ENCODE data around the gene MYO6. TPM values are rescaled to one million over a fixed set of nuclear protein-coding genes. Genes with fewer than 3 reads are reported as not detected.

Gene MYO6
- total RNA-seq, 1 experiment from 2014 or later: 44.1 TPM

- DNase-seq (ENCODE audit: low read depth, low spot score) (no peak), ATAC-seq (no peak)
- Histone ChIP-seq H3K9me2 (ENCODE audit: insufficient read depth) (no peaks in the 10 kb centered on the region), H2AFZ (ENCODE audit: low read depth, low read length, poor library complexity, severe bottlenecking) (no peak overlapping the region), H3K4me3 (replicated peaks in 1 of 2; ENCODE audit: low read depth in 1 of 2, low read length in 2 of 2) (no peak overlapping the region), H3K27me3 (ENCODE audit: insufficient read depth, low read length) (no peaks in the 10 kb centered on the region), H3K79me2 (ENCODE audit: insufficient read depth, low read length) (no peaks in the 10 kb centered on the region), H3K9me3 (ENCODE audit: control insufficient read depth in 1 of 2, insufficient read depth in 1 of 2, low read depth in 1 of 2, low read length in 2 of 2) (no peaks in the 10 kb centered on the region), H3K4me1 (ENCODE audit: control insufficient read depth in 1 of 2, insufficient read depth in 2 of 2, low read length in 2 of 2) (no peaks in the 10 kb centered on the region; a peak in 1 of 4 replicates), H3K4me2 (ENCODE audit: low read length) (no peak overlapping the region), H4K20me1 (ENCODE audit: insufficient read depth) (no peaks in the 10 kb centered on the region), H3K9ac (ENCODE audit: low read length) (no peak overlapping the region), H3K27ac (ENCODE audit: low read depth, low read length) (no peak overlapping the region), H3K36me3 (ENCODE audit: control insufficient read depth in 1 of 2, insufficient read depth in 2 of 2, low read length in 2 of 2) (peaks cover 3% of the 10 kb centered on the region in 2 experiments; a peak in 2 of 4 replicates)
- ChIA-PET RAD21 (ENCODE audit: low non-redundant PET in 1 of 2, low total read pairs in 2 of 2, uncharacterized antibody in 2 of 2, unreplicated experiment in 2 of 2) (no interaction called here), CTCF (interaction anchor here (0.8 to 9.0 kb wide), 2 partner anchors 13 to 25 kb away, joined by 3 to 58 read pairs; no protein-coding TSS in a partner anchor), POLR2A (no interaction called here)
- intact Hi-C loops (cut with micrococcal nuclease): no loop called here
- no TSS peak for BruUV-seq (replicated peaks)
- TF ChIP-seq ZBTB33 (IDR thresholded peaks at IDR 0.05; ENCODE audit: extremely low read depth, insufficient replicate concordance, low read length) (no peak), JUND (IDR thresholded peaks at IDR 0.05) (no peak), SP1 (IDR thresholded peaks at IDR 0.05; ENCODE audit: low read depth) (no peak), YY1 (IDR thresholded peaks at IDR 0.05; ENCODE audit: extremely low read depth, insufficient replicate concordance, low read depth, low read length) (no peak), CEBPB (IDR thresholded peaks at IDR 0.05; ENCODE audit: low read depth) (no peak), CTCF (IDR thresholded peaks at IDR 0.05 in 2 of 3, conservative IDR thresholded peaks at IDR 0.05 in 1 of 3; ENCODE audit: borderline replicate concordance in 1 of 3, insufficient read depth in 1 of 3, low read depth in 2 of 3, low read length in 2 of 3) (no peak), SIN3A (IDR thresholded peaks at IDR 0.05; ENCODE audit: low read depth) (no peak), SRF (IDR thresholded peaks at IDR 0.05; ENCODE audit: low read depth) (no peak), MAX (IDR thresholded peaks at IDR 0.05) (no peak), FOSL1 (IDR thresholded peaks at IDR 0.05; ENCODE audit: low read depth) (no peak), EZH2 (IDR thresholded peaks at IDR 0.05) (no peak), CBX3 (IDR thresholded peaks at IDR 0.05; ENCODE audit: low read depth) (no peak), TCF7L2 (IDR thresholded peaks at IDR 0.05; ENCODE audit: borderline replicate concordance, extremely low read depth, insufficient read depth, insufficient read length) (no peak), REST (IDR thresholded peaks at IDR 0.05; ENCODE audit: low read depth) (no peak), EZH2phosphoT487 (IDR thresholded peaks at IDR 0.05; ENCODE audit: borderline replicate concordance) (no peak), POLR2A (IDR thresholded peaks at IDR 0.05; ENCODE audit: borderline replicate concordance, extremely low read depth, insufficient read depth, insufficient read length) (no peak), RAD21 (IDR thresholded peaks at IDR 0.05; ENCODE audit: low read depth) (no peak), ZFX (IDR thresholded peaks at IDR 0.05) (no peak), POLR2AphosphoS5 (IDR thresholded peaks at IDR 0.05; ENCODE audit: low read depth, low read length) (no peak)
- TF ChIP-seq, protein P1, sequence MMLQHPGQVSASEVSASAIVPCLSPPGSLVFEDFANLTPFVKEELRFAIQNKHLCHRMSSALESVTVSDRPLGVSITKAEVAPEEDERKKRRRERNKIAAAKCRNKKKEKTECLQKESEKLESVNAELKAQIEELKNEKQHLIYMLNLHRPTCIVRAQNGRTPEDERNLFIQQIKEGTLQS (IDR thresholded peaks at IDR 0.05): no peak
These were observed 131.3 kb downstream of the MYO6 start for GRCh38 chr6:75880305-75880704.

Measured in HCT116 (cell line).